GM18867 (cell line): Measurements from ENCODE around the gene HGS.

ENCODE experiments used
- ATAC-seq: cut with Tn5 transposase; IDR thresholded peaks from one replicate; pipeline ENCODE4 v1.9.1; 2021; ENCODE audit warnings: mild to moderate bottlenecking, moderate library complexity; ENCODE audit not compliant: unreplicated experiment

HGS gene

DNA sequence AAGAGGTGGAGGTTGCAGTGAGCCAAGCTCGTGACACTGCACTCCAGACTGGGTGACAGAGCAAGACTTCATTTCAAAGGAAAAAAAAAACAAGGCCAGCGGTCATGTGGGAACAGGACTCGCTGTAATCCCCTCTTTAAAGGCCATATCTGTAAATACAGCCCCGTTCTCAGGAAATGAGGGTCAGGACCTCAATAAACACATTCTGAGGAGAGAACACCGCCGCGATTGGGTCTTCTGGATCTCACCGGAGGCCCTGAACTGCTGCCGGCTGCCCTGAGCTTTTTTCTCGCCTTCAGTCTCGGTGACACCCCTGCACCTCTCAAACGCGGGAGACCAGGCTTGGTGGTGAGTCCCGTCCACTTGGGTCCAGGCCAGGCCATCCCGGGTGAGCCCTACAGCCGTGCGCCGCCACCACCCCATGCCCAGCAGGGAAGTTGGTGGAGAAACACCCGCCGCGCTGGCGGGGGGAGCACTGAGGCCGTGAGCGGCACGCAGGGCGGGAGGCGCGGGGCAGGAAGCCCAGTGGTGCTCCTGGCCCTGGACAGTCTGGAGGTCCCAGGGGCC is 56.7 kb downstream of the HGS start:
- no peak for ATAC-seq

DNA sequence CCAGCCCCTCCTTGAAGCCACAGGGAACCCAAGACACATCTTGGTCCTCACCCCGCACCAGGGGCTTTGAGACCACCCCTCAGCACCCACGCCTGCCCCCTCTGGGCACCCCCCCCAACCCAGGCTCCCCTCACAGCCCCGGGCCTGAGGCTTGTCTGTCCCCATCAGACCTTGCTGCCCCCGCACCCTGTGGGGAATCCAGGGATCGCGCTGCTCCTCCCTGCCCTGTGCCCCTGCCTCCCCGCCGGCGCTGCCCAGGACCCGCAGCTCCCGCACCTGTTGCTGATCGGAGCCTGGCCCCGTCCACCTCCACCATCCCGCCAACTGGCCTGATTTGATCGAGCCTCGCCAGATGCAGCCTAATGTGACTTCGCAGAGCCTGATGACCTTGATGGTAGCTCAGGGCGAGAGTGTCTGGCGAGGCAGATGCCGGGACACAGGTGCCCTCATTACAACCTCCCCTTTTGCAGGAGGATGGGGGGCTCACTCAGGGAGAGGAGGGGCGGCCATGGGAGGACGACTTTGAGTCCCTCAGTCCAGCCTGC is 57.3 kb downstream of the HGS start:
- no peak for ATAC-seq

DNA sequence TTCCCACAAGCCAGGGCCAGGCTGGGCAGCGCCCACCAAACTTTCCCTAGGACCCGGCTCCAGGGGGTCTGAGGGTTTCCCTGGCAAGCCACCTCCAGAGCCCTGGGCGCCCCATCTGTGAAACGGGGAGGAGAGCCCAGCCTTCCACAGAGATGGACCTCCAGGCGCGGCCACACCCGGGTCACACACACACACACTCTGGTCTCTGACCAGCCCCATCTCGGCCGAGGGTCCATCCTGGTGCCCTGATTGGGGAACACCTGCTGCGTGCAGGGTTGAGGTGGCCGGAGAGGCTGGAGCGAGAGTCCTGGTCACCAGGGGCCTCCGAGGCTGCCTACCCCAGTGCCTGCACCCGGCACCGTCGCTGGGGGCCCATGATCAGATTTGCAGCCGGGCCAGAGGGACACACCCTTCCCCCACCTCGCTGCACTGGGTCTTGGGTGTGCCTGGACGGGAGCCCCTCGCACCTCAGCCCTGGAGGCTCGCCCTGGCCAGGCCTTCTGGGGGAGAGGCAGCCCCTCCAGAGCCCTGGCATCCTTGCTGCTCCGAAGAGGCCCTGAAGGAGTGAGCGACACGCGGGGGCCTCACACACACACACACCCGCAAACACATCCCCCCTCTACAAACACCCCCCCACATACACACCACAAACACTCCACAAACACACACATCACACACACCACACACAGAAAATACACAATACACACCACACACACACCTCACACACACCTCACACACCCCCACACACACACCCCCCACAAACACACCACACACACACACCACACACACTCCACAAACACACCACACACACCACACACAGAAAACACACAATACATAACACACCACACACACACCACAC is 58.0 kb downstream of the HGS start:
- no peak for ATAC-seq
